ENCODE data around the gene LGI1. TPM values are rescaled to one million over a fixed set of nuclear protein-coding genes. Genes with fewer than 3 reads are reported as not detected.
"Not testable (repeated sequence)": the region's sequence is repeated elsewhere in the genome, so short reads cannot be mapped to it uniquely, and the experiment has no call there.

The LGI1 gene
- polyA plus RNA-seq, 1 donor: 34.3 TPM

GRCh38 chr10:93807371-93807770 is 49.6 kb downstream of the LGI1 start:
- DNase-seq: no peak

GRCh38 chr10:93812659-93813338 is 55.1 kb downstream of the LGI1 start:
- no peak for DNase-seq

DNA sequence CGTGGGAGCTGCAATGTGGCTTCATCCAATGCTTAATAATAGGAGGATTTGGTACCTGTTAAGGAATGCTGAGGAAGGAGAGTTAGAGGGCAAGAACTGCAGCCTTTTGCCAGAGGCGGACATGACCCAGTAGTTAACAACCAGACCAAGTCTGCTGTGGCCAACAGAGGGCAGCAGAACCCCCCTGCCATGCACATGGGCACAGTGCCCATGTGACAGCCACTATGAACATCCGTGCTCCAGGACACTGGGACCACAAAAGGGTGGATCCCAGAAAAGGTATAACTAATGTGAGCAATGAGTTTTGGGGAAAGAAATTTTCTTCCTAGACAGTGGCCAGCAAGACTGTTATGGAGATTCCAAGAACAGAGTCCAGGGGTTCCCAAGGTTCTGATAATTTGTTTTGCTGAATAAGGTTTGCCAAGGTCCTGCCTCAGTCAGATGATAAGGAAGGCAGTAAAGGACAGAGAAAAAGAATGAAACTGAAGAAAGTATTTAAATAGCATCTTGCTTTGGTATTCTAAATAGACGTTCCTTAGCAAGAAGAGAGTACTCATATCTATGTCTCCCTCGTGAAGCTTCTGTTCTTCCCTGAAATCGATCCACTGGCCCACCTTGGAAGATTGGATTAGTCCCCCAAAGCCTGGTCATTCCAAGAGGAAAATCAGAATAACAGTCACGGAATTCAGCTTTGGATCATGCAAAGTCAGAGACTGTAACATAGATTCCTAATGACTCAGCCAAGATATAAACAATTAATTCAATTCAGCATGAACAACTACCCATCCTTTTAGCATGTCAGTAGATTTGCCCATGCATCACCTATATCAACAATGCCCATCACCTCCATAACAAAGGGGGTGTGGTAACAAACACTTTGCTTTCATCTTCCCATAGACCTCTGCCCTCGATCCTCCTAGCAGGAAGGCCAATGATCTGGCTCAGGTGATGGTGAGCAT is 56.0 kb downstream of the LGI1 start:
- peak; percentile 18 for DNase-seq

DNA sequence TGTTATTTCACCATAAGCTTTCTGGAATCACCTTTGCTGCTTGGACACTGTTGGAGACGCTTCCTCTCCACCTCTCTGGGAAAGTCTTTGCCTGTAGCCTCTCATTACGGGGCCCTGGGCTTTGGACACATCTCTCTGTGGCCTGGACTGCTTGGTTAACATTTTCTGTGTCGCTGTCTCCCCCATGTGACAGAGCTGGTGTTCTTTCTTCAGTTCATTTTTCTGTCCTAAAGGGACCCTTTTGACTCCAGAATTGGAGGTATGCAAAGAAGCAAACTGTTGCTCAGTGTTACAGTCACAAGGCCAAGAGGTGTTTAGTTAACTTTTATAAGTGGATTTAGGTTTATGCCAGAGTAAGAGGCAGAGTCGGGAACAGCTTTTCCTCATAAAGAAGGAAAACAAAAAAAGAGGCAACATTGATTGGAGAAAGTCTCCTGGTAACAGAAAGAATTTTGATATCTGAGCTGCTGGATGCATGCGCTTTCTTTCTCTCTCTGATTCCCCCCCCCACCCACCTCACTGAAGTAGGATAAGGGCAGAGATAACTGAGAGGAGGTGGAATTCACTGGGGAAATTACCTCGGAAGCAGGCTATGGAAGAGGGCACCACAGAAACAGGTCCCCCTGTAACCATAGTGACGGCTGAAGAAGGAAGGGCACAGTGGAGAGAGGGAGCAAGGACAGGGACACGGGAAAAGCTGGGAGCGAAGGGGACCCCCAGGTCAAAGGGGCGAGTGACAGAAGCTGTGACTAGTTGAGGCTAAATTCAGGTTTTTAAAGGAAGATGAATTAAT is 57.8 kb downstream of the LGI1 start:
- no peak for DNase-seq

DNA sequence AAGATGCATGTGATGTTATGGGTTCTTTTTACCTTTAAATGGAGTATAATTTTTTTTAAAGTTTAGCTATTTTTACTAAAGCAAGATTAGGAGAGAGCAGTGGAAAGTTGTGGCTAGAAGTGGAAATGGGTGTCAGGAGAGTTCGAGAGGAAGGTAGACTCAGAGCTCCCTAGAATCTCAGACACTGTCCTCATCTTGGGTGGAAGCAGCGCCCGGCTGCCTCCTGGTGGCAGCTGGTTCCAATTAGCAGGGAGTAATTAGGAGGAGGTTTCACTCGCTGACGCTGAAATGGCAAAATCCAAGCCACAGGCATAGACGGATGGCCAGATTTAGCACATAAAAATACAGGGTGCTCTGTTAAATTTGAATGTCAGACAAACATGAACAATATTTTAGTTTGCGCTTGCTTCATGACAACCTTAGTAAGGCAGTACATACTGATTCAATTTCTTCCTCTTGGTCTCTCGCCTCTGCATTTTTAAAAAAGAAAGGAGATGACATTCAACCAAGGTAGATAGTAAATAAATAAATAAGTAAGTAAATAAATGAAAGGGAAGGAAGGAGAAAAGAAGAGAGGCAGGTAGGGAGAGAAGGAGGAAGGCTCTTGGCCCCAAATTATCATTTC is 58.5 kb downstream of the LGI1 start:
- DNase-seq: peak; percentile 38

DNA sequence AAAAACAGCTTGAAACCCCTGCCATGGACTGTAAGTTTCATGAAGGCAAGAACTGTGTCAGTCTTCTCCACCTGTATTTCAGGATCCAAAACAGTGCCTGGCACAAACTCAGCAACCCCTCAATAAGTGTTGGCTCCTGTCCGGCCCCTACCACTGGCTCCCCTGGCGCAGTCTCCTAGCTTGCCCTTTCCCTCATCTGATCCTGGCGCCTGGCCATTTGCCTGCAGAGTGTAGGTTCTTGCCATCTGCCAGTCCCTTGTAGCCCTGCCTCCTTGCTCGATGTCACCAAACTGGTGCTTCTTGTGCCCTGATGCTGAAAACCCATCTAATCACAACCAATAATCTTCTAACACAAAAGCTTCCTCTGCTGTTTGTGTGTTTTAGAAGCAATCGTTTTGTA is 60.4 kb downstream of the LGI1 start:
- no peak for DNase-seq

GRCh38 chr10:93819520-93819919 is 61.8 kb downstream of the LGI1 start:
- DNase-seq: no peak

- DNase-seq: no peak
Observed at GRCh38 chr10:93820434-93820833, 62.7 kb downstream of the LGI1 start.

GRCh38 chr10:93821051-93821772 is 63.5 kb downstream of the LGI1 start:
- DNase-seq: no peak

GRCh38 chr10:93826355-93826754 is 68.6 kb downstream of the LGI1 start:
- DNase-seq: no peak

GRCh38 chr10:93827056-93827804 is 69.5 kb downstream of the LGI1 start:
- no peak for DNase-seq

DNA sequence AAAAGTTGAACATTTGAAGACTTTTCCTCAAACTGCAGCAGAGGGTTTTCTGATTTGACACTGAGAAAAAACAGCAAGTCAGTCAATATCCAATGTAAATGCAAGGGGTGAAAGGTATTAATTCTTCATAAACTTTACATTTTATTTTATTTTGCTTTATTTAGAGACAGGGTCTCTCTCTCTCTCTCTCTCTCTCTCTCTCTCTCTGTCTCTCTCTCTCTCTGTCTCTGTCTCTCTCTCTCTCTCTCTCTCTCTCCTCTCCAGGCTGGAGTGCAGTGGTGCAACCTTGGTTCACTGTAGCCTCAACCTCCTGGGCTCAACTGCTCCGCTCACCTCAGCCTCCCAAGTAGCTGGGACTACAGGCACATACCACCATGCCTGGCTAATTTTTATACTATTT is 73.3 kb downstream of the LGI1 start:
- not testable (repeated sequence) for DNase-seq

GRCh38 chr10:93835770-93836169 is 78.0 kb downstream of the LGI1 start:
- DNase-seq: no peak

GRCh38 chr10:93837822-93838221 is 80.1 kb downstream of the LGI1 start:
- no peak for DNase-seq

GRCh38 chr10:93838278-93838677 is 80.5 kb downstream of the LGI1 start:
- no peak for DNase-seq

DNA sequence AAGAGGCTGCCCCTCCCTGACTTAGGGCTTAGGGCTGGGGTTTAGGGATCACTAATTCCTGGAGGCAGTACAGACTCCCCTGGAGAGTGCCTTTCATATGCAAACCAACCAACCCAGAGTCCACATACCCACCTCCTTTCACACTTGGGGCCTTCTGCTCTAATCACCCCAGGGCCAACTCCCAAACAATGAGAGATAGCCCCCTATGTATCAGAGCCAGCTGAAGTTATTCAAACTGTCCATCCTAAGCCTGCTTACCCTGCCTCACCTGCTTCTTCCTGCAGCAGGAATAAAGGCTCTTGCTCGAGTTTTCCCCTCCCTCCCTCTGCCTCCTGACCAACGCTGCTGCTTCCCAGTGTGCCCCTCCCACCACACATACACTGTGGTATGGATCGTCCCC is 84.2 kb downstream of the LGI1 start:
- no peak for DNase-seq

GRCh38 chr10:93844979-93845626 is 87.4 kb downstream of the LGI1 start:
- no peak for DNase-seq
